ENCODE results near the gene IGFL1. TPM values are rescaled to one million over a fixed set of nuclear protein-coding genes. Genes with fewer than 3 reads are reported as not detected.
"Not testable (repeated sequence)": the region's sequence is repeated elsewhere in the genome, so short reads cannot be mapped to it uniquely, and the experiment has no call there.

The IGFL1 gene
- total RNA-seq, 1 donor from 2014 or later, result not detected

- Histone ChIP-seq H3K27ac (no peak overlapping the region), H3K36me3 (no peaks in the 10 kb centered on the region), H3K9me3 (no peaks in the 10 kb centered on the region), H3K27me3 (peaks cover 1% of the 10 kb centered on the region), H3K4me3 (no peak overlapping the region), H3K4me1 (no peaks in the 10 kb centered on the region)
- intact Hi-C loops (cut with DNase I), result no loop called here
- DNase-seq, result no peak
- TF ChIP-seq CTCF (IDR thresholded peaks at IDR 0.05), result no peak
- ATAC-seq, result no peak
Observed at GRCh38 chr19:46232938-46233621, 3.5 kb downstream of the IGFL1 start.

- H3K9me3 ChIP-seq; H3K27ac ChIP-seq; H3K4me3 ChIP-seq; H3K27me3 ChIP-seq; ATAC-seq; DNase-seq; intact Hi-C loops (cut with DNase I); H3K4me1 ChIP-seq; H3K36me3 ChIP-seq: not testable (repeated sequence)
Observed at GRCh38 chr19:46233871-46234270, 4.3 kb downstream of the IGFL1 start.

GRCh38 chr19:46238141-46238540, 8.6 kb downstream of the IGFL1 start:
- H3K27me3 ChIP-seq, result peaks cover 18% of the 10 kb centered on the region
- intact Hi-C loops (cut with DNase I); H3K9me3 ChIP-seq; H3K4me1 ChIP-seq; DNase-seq; H3K36me3 ChIP-seq; ATAC-seq; H3K4me3 ChIP-seq; H3K27ac ChIP-seq: not testable (repeated sequence)

DNA sequence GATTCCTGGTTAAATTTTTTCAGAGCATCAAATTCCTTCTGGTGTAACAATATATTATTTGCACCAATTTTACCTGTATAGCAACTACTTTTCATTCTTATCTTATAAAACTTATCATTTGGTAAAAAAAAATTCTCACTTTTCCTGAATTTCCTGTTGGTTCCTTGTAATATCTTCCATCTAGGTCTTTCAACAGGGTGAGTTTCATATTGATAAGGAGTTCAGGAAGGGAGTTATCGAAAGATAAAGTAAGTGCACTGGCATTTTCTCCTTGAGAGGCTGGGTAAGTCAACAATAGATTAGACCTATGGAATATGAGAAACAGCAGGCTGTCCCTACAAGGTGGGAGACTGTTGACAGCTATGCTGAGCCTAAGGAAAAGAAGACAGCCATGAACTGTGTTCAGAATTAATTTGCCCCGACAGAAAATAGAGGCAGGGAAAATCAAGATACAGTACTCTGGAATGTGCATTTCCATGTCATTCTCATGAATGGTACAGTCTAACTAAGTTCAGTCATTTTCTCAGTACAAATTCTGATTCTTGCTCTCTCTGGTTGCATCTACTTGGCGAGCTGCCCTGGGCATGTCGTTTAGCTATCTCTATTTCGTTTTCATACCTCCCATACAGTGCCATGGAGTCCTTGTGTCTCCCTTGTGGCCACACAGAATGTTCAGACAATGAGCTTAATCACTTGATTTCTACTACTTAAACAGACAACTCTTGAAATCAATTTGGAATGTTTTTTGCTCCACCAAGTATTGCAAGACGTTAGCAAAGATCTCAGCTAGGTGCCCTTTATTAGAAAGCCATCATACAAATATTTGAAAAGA, 9.9 kb downstream of the IGFL1 start:
- Histone ChIP-seq H3K27ac (no peak overlapping the region), H3K27me3 (peaks cover 28% of the 10 kb centered on the region), H3K36me3 (no peaks in the 10 kb centered on the region), H3K4me3 (no peak overlapping the region), H3K4me1 (no peaks in the 10 kb centered on the region), H3K9me3 (no peaks in the 10 kb centered on the region)
- no peak for TF ChIP-seq CTCF (IDR thresholded peaks at IDR 0.05)
- no peak for ATAC-seq
- DNase-seq, result no peak
- intact Hi-C loops (cut with DNase I), result no loop called here

DNA sequence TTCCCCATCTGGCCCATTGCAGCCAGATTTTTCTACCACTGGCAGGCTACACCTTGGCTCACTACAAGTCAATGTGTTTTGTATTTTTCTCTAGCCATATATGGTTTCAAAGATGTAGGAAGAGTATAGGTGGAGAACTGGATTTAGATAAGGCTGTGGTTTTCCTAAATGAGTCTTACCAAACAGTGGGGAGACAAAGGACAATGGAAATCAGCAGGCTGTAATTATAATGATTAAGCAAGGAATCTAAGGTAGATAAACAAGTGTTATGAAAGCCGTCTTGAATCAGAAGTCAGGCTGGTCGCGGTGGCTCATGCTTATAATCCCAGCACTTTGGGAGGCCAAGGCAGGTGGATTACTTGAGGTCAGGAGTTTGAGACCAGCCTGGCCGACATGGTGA, 11.2 kb downstream of the IGFL1 start:
- ATAC-seq (no peak), DNase-seq (no peak)
- no peak for TF ChIP-seq CTCF (IDR thresholded peaks at IDR 0.05)
- no peaks in the 10 kb centered on the region for H3K36me3 ChIP-seq
- no peak overlapping the region for H3K4me3 ChIP-seq
- H3K9me3 ChIP-seq, result no peaks in the 10 kb centered on the region
- H3K27me3 ChIP-seq, result peaks cover 29% of the 10 kb centered on the region
- H3K4me1 ChIP-seq, result no peaks in the 10 kb centered on the region
- H3K27ac ChIP-seq, result no peak overlapping the region
- intact Hi-C loops (cut with DNase I), result no loop called here

GRCh38 chr19:46241626-46242025, 12.1 kb downstream of the IGFL1 start:
- Histone ChIP-seq H3K27me3 (peaks cover 29% of the 10 kb centered on the region), H3K9me3 (no peaks in the 10 kb centered on the region), H3K4me3 (no peak overlapping the region), H3K27ac (no peak overlapping the region), H3K4me1 (no peaks in the 10 kb centered on the region), H3K36me3 (no peaks in the 10 kb centered on the region)
- intact Hi-C loops (cut with DNase I), result no loop called here
- no peak for TF ChIP-seq CTCF (IDR thresholded peaks at IDR 0.05)
- DNase-seq (no peak), ATAC-seq (no peak)

GRCh38 chr19:46243081-46243654, 13.6 kb downstream of the IGFL1 start:
- H3K4me1 ChIP-seq; DNase-seq; H3K4me3 ChIP-seq; ATAC-seq; H3K9me3 ChIP-seq; H3K27ac ChIP-seq; intact Hi-C loops (cut with DNase I); H3K36me3 ChIP-seq: not testable (repeated sequence)
- peaks cover 27% of the 10 kb centered on the region for H3K27me3 ChIP-seq
